Measurements from ENCODE around the gene HDHD5.

The HDHD5 gene

DNA sequence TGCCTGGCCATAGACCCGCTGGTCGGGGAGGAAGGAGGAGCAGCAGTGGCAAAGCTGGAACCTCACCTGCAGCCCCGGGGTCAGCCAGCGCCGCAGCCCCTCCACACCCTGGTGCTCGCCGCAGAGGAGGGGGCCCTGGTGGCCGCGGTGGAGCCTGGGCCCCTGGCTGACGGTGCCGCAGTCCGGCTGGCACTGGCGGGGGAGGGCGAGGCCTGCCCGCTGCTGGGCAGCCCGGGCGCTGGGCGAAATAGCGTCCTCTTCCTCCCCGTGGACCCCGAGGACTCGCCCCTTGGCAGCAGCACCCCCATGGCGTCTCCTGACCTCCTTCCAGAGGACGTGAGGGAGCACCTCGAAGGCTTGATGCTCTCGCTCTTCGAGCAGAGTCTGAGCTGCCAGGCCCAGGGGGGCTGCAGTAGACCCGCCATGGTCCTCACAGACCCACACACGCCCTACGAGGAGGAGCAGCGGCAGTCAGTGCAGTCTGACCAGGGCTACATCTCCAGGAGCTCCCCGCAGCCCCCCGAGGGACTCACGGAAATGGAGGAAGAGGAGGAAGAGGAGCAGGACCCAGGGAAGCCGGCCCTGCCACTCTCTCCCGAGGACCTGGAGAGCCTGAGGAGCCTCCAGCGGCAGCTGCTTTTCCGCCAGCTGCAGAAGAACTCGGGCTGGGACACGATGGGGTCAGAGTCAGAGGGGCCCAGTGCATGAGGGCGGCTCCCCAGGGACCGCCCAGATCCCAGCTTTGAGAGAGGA is 49.8 kb downstream of the HDHD5 start:
- Histone ChIP-seq H3K4me3 (ENCODE audit: low read length) (no peak overlapping the region), H3K4me1 (ENCODE audit: control insufficient read depth, low read depth, low read length) (no peaks in the 10 kb centered on the region), H3K9me3 (ENCODE audit: control insufficient read depth, low read depth, low read length) (no peaks in the 10 kb centered on the region), H3K27ac (ENCODE audit: low read length) (no peak overlapping the region), H3K36me3 (ENCODE audit: control insufficient read depth, low read depth, low read length) (no peaks in the 10 kb centered on the region), H3K9ac (ENCODE audit: low read length) (no peak overlapping the region), H3K27me3 (ENCODE audit: control insufficient read depth, insufficient read depth, low read length) (no peaks in the 10 kb centered on the region)

GRCh38 chr22:17108256-17109112 is 50.6 kb downstream of the HDHD5 start:
- Histone ChIP-seq H3K36me3 (ENCODE audit: control insufficient read depth, low read depth, low read length) (no peaks in the 10 kb centered on the region), H3K9ac (ENCODE audit: low read length) (no peak overlapping the region), H3K27ac (ENCODE audit: low read length) (no peak overlapping the region)

DNA sequence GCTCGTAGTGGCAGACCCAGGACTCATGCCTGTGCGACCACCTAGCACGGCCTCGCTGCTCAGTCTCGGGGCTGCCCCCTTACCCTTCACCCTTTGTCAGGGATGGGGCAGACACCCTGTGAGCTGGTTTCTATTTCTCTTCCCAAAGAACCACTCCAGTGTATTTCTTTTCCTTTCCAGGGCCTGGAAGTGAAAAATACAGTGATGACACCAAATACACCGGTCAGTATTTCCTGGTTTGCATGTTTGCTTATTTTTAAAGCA is 51.6 kb downstream of the HDHD5 start:
- Histone ChIP-seq H3K4me3 (ENCODE audit: low read length) (no peak overlapping the region), H3K4me1 (ENCODE audit: control insufficient read depth, low read depth, low read length) (no peaks in the 10 kb centered on the region), H3K9me3 (ENCODE audit: control insufficient read depth, low read depth, low read length) (no peaks in the 10 kb centered on the region), H3K9ac (ENCODE audit: low read length) (no peak overlapping the region), H3K27ac (ENCODE audit: low read length) (no peak overlapping the region), H3K36me3 (ENCODE audit: control insufficient read depth, low read depth, low read length) (no peaks in the 10 kb centered on the region), H3K27me3 (ENCODE audit: control insufficient read depth, insufficient read depth, low read length) (no peaks in the 10 kb centered on the region)

More at GRCh38 chr22:17108256-17109112, 50.6 kb downstream of the HDHD5 start:
- Histone ChIP-seq H3K27me3 (ENCODE audit: control insufficient read depth, insufficient read depth, low read length) (no peaks in the 10 kb centered on the region), H3K4me3 (ENCODE audit: low read length) (no peak overlapping the region), H3K4me1 (ENCODE audit: control insufficient read depth, low read depth, low read length) (no peaks in the 10 kb centered on the region), H3K9me3 (ENCODE audit: control insufficient read depth, low read depth, low read length) (no peaks in the 10 kb centered on the region)

DNA sequence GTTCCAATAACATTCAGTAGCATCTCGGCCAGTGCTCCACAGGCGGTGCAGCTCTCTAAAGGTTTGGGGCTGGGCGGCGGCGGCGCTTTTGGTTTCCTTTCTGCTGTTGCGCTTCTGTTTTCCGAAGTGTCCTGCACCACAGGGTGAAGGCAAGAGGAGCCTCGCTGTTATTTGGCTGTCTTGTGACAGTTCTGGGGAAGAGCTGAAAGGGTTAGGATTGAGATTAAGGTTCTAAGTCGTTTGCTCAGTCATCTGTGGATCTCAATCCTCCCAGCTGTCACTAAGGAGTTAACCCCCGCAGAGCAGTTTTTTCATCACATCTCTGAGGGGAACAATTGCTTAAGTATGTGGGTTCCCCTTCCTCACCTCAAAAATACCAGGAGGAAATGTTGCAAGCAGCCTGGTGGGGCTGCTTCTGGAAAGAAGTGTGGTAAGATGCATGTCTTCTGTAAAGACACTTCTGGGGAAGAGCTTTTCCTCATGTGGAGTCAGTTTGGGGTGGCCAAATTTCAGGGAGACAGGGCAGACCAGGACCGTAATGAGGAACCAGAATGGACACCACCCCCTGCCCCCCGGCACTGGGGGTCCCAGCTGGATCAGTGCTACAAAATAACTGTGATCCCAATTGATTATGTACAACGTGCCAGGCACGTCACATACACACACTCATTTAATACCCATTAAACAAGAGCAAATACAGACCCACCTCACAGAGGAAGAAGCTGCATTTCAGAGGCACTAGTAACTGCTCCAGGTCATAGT is 52.1 kb downstream of the HDHD5 start:
- no peaks in the 10 kb centered on the region for H3K27me3 ChIP-seq (ENCODE audit: control insufficient read depth, insufficient read depth, low read length)
- no peaks in the 10 kb centered on the region for H3K4me1 ChIP-seq (ENCODE audit: control insufficient read depth, low read depth, low read length)
- H3K27ac ChIP-seq (ENCODE audit: low read length): no peak overlapping the region
- no peak overlapping the region for H3K9ac ChIP-seq (ENCODE audit: low read length)
- no peaks in the 10 kb centered on the region for H3K36me3 ChIP-seq (ENCODE audit: control insufficient read depth, low read depth, low read length)
- no peak overlapping the region for H3K4me3 ChIP-seq (ENCODE audit: low read length)
- H3K9me3 ChIP-seq (ENCODE audit: control insufficient read depth, low read depth, low read length): no peaks in the 10 kb centered on the region

DNA sequence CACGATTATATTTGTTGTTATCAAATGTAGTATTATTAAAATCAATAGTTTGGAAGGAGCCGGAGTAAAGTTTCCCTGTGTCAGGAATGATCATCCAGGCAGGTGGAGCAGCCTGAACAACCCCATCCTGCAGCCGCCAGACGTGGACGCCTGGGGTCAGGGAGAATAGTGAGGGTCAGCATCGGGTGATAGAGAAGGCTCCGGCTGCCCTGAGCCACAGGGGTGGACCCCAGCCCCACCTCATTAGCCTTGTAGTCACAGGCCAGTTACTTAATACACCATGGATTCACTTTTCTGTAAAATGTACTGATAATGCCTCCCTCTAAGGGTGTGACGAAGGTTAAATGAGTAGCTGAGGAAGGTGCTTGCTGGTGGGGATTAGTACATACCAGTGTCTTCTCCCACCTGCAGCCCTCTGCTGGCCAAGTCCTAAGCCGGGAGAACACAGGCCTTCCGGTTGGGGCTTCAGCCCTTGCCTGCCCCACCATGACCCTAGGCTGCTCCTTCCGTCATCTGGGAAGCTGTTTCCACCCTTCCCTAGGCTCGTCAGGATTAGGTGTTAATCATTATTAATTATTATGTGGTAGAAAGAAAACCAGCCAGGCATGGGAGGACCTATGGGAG is 52.8 kb downstream of the HDHD5 start:
- Histone ChIP-seq H3K36me3 (ENCODE audit: control insufficient read depth, low read depth, low read length) (no peaks in the 10 kb centered on the region), H3K9me3 (ENCODE audit: control insufficient read depth, low read depth, low read length) (no peaks in the 10 kb centered on the region), H3K27me3 (ENCODE audit: control insufficient read depth, insufficient read depth, low read length) (no peaks in the 10 kb centered on the region)

DNA sequence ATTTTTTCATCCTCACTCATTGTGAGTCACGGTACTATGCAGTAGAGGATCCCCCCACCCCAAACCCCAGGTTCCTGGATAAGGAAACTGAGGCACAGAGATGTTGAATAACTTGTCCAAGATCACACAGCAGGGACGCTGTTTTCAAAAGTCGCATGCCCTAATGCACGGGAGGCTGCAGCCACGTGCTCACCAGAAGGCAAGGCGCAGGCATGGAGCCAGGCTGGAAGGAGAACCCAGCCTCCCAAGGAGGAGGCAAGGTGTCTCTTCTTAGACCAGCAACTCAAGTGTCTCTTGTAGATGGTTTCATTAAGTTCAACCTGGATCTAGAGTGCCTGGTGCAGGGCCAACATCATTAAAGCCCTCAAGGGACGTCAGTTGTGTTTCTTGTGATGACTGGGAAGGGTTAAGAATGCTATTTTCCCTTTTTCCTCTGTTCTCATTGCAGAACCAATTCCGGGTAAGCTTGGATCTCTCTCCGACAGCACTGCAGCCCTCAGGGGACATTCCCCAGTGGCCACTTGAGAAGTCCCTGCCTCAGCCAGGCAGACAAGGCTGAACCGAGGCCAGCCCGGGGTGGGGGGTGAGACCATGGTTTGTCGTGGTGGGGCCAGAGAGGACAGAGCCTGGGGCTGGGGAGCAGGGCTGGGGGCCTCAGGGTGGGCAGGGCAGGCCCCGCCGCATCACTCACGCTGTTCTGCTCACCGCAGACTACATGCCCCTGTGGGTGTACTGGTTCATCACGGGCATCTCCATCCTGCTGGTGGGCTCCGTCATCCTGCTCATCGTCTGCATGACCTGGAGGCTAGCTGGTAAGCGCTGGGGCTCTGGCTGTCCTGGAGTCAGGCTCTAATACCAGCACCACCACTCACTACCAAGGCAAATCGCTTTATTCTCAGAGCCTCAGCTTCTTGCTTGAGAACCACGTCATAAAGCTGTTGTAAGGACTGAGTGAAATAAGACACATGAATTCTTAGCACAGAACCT is 53.6 kb downstream of the HDHD5 start:
- Histone ChIP-seq H3K9ac (ENCODE audit: low read length) (no peak overlapping the region), H3K27ac (ENCODE audit: low read length) (no peak overlapping the region), H3K4me3 (ENCODE audit: low read length) (no peak overlapping the region), H3K9me3 (ENCODE audit: control insufficient read depth, low read depth, low read length) (no peaks in the 10 kb centered on the region), H3K27me3 (ENCODE audit: control insufficient read depth, insufficient read depth, low read length) (no peaks in the 10 kb centered on the region), H3K4me1 (ENCODE audit: control insufficient read depth, low read depth, low read length) (no peaks in the 10 kb centered on the region), H3K36me3 (ENCODE audit: control insufficient read depth, low read depth, low read length) (no peaks in the 10 kb centered on the region)

More for the DNA sequence above, 52.8 kb downstream of the HDHD5 start:
- Histone ChIP-seq H3K4me3 (ENCODE audit: low read length) (no peak overlapping the region), H3K9ac (ENCODE audit: low read length) (no peak overlapping the region), H3K27ac (ENCODE audit: low read length) (no peak overlapping the region), H3K4me1 (ENCODE audit: control insufficient read depth, low read depth, low read length) (no peaks in the 10 kb centered on the region)

DNA sequence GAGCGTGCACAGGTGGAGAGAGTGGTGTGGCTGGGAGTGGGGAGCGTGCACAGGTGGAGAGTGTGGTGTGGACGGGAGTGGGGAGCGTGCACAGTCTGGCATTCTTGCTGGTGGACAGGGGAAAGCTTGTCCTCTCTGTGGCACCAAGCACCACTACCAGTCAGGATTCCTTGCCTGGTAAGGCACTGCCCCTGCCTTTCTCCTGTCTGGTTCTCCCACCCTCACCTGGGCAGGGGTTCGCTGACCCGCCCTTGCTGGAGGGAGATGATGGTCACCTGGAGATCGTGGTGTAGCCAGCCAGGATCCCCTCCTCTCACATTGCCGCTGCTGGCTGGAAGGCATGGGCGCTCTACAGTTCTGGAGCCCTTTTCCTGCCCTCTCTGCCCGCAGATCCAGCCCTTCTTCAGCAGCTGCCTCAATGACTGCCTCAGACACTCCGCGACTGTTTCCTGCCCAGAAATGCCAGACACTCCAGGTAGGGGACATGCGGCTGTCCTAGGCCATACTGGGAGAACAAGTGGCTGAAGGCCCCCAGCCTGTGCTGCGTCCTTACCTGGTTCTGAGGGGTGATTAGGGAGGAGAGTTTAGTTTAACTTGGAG is 54.6 kb downstream of the HDHD5 start:
- H3K4me3 ChIP-seq (ENCODE audit: low read length): no peak overlapping the region
- H3K27ac ChIP-seq (ENCODE audit: low read length): no peak overlapping the region
- no peaks in the 10 kb centered on the region for H3K9me3 ChIP-seq (ENCODE audit: control insufficient read depth, low read depth, low read length)
- H3K4me1 ChIP-seq (ENCODE audit: control insufficient read depth, low read depth, low read length): no peaks in the 10 kb centered on the region
- no peaks in the 10 kb centered on the region for H3K36me3 ChIP-seq (ENCODE audit: control insufficient read depth, low read depth, low read length)
- no peak overlapping the region for H3K9ac ChIP-seq (ENCODE audit: low read length)
- H3K27me3 ChIP-seq (ENCODE audit: control insufficient read depth, insufficient read depth, low read length): no peaks in the 10 kb centered on the region

DNA sequence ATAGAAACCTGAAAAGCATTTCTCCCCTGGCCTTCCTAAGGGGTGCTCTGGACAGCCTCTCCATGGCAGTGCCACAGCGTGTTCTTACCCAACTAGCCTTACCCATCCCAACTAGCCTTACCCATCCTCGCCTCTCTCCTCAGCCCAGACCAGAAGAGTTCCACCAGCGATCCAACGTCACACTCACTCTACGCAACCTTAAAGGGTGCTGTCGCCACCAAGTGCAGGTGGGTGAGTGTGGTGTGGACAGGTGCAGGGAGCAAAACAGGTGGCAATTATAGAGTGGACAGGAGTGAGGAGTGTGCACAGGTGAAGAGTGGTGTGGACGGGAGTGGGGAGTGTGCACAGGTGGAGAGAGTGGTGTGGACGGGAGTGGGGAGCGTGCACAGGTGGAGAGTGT is 55.7 kb downstream of the HDHD5 start:
- Histone ChIP-seq H3K4me3 (ENCODE audit: low read length) (no peak overlapping the region), H3K9ac (ENCODE audit: low read length) (no peak overlapping the region), H3K4me1 (ENCODE audit: control insufficient read depth, low read depth, low read length) (no peaks in the 10 kb centered on the region), H3K36me3 (ENCODE audit: control insufficient read depth, low read depth, low read length) (peaks cover 3% of the 10 kb centered on the region), H3K27ac (ENCODE audit: low read length) (no peak overlapping the region), H3K9me3 (ENCODE audit: control insufficient read depth, low read depth, low read length) (no peaks in the 10 kb centered on the region), H3K27me3 (ENCODE audit: control insufficient read depth, insufficient read depth, low read length) (no peaks in the 10 kb centered on the region)

GRCh38 chr22:17102297-17102667 is 56.8 kb downstream of the HDHD5 start:
- Histone ChIP-seq H3K9me3 (ENCODE audit: control insufficient read depth, low read depth, low read length) (no peaks in the 10 kb centered on the region), H3K9ac (ENCODE audit: low read length) (no peak overlapping the region), H3K27me3 (ENCODE audit: control insufficient read depth, insufficient read depth, low read length) (no peaks in the 10 kb centered on the region), H3K36me3 (ENCODE audit: control insufficient read depth, low read depth, low read length) (peaks cover 3% of the 10 kb centered on the region), H3K4me3 (ENCODE audit: low read length) (no peak overlapping the region), H3K4me1 (ENCODE audit: control insufficient read depth, low read depth, low read length) (no peaks in the 10 kb centered on the region), H3K27ac (ENCODE audit: low read length) (no peak overlapping the region)

DNA sequence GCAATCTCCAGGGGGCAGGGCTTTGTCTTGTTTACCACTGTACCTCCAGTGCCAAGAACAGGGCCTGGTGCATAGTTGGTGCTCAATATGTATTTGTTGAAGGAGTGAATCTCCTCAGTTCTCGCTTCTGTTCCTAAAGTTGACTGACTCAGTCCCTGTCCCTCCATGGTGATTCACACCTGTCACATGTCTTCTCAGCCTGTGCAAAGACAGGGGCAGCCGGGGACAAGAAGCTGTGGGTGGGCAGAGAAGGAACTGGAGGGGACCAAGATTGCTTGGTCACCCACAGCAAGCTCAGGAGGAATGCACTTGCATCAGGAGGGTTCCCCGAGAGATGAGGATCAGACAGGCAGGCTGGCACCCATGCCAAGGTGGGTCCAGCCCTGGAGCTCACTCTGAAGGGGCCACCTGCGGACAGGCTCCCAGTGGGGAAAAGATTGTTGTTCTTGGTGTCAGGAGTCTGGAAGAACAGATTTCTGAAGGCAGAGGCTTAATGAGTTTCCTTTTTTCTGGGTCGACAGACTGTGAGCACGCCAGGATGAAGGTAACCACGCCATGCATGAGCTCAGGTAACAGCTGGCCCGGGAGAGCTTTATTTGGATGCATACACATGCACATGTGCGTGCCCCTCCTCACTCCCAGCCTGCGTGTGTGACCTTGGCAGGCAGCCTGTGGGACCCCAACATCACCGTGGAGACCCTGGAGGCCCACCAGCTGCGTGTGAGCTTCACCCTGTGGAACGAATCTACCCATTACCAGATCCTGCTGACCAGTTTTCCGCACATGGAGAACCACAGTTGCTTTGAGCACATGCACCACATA is 57.4 kb downstream of the HDHD5 start:
- Histone ChIP-seq H3K9me3 (ENCODE audit: control insufficient read depth, low read depth, low read length) (no peaks in the 10 kb centered on the region), H3K36me3 (ENCODE audit: control insufficient read depth, low read depth, low read length) (peaks cover 3% of the 10 kb centered on the region), H3K4me1 (ENCODE audit: control insufficient read depth, low read depth, low read length) (no peaks in the 10 kb centered on the region), H3K9ac (ENCODE audit: low read length) (no peak overlapping the region), H3K27me3 (ENCODE audit: control insufficient read depth, insufficient read depth, low read length) (no peaks in the 10 kb centered on the region), H3K27ac (ENCODE audit: low read length) (no peak overlapping the region), H3K4me3 (ENCODE audit: low read length) (no peak overlapping the region)
